Measurements from ENCODE around the gene LMAN2.

DNA sequence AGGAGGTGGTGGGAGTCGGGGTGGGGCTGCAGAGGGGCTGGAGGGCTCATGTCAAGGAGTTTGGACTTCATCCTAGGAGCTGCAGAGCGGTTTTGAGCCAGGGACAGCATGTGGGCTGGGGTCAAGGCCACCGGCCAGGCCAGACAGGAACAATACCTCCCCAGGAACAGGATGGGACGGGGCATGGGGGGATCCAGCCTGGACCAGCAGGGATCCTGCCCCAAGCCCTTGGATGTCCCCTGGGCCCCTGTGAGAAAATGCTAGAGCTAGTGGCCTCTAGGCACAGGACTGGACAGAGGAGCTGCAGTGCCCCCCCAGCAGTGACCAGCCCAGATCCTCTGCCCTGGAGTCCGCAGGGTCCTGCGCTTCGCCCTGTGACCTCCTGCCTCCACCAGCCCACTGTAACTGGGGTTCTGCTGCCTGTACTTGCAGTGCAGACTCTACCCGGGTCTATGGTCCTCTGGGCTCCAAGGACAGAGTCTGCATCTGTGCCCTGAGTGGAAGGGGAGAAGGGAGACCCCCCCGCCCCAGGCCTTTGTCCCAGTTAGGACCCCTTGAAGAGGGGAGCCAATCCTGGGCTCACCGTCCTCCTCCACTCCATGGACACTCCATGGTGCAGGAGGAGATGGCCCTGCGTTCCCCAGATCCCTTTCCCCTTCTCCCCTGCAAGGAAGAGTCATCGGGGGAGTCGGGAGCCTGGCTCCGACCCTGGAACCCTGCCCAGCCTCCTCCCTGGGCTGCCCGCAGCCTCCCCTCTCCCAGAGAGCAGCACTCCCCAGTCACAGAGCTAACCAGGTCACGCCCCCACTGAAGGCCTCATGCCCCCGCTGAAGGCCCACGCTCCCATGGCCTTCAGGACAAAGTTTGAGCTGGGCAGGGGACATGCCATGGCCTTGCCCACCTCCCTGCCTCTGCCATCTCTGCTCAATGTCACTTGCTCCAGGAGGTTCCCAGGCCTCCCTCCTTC is 36.8 kb downstream of the LMAN2 start:
- TF ChIP-seq, protein P1, sequence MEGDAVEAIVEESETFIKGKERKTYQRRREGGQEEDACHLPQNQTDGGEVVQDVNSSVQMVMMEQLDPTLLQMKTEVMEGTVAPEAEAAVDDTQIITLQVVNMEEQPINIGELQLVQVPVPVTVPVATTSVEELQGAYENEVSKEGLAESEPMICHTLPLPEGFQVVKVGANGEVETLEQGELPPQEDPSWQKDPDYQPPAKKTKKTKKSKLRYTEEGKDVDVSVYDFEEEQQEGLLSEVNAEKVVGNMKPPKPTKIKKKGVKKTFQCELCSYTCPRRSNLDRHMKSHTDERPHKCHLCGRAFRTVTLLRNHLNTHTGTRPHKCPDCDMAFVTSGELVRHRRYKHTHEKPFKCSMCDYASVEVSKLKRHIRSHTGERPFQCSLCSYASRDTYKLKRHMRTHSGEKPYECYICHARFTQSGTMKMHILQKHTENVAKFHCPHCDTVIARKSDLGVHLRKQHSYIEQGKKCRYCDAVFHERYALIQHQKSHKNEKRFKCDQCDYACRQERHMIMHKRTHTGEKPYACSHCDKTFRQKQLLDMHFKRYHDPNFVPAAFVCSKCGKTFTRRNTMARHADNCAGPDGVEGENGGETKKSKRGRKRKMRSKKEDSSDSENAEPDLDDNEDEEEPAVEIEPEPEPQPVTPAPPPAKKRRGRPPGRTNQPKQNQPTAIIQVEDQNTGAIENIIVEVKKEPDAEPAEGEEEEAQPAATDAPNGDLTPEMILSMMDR (IDR thresholded peaks at IDR 0.05; ENCODE audit: low read length): no peak
- TF ChIP-seq EZH2phosphoT487 (IDR thresholded peaks at IDR 0.05; ENCODE audit: low read length): no peak
